HG03457 (cell line): Measurements from ENCODE around the gene CKLF.

Experiments
- ATAC-seq: cut with Tn5 transposase; IDR thresholded peaks from one replicate; pipeline ENCODE4 v1.9.1; 2021; ENCODE audit warnings: moderate number of reproducible peaks; ENCODE audit not compliant: unreplicated experiment

CKLF gene

GRCh38 chr16:66516808-66517585 lies 35.4 kb upstream of the CKLF start:
- ATAC-seq = peak; percentile 95

GRCh38 chr16:66517586-66518263 lies 34.7 kb upstream of the CKLF start:
- no peak for ATAC-seq

GRCh38 chr16:66519482-66520373 lies 32.6 kb upstream of the CKLF start:
- no peak for ATAC-seq

DNA sequence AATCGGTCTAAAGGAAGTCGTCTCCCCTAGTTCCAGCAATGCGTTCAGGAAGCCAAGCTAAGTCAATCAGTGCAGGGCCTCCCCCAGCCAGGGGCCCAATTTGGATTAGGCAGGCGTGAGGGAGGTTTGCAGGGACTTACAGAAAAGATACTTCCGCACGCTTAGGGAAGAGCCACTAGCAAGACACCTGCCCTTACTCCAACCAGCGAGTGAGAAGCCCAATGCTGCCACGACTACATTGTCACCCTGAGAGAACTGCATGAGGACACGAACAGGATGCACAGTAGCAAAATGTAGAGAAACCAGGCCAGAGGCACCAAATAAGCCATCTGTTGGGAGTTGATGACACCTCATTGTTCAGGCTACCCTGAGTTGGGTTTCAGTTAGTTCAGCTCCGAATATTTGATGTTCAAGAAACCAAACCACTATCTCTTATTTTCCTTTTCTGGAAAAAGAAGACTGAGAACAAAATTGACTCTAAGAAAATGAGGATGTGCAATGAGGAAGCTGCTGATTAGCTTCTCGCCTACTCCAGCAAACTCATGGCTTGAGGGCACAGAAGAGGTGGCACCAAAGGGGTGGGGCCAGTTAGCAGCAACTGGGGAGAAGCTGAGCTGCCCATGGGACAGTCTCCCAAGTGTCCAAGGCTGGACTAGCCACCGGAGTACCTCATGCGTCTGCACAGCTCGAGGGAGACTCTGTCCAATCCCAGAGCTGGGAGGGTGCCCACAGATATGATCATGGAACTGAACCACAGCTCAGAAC lies 31.8 kb upstream of the CKLF start:
- no peak for ATAC-seq

DNA sequence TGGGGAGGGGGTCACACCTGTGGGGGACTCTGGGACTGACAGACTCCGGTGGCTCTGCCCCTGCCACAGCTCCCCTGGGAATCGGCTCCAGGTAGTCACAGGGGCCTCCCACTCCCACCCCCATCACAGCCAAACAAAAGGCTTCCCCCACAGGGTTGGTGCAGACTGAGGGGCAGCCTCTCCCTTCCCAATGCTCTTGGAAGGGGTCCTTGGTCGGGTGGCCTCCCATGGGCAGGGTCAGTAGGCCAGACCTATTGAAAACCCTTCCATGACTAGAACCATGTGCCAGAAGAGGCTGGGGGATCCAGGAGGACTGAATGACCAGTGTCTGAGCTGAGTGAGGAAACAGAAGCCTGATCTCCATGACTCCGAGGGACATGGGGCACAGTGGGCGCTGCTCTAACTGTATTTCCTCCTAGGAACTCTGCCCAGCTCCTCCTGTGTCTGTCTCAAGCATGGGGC lies 31.1 kb upstream of the CKLF start:
- no peak for ATAC-seq

- ATAC-seq = peak; percentile 57
Measured at GRCh38 chr16:66521951-66522771, 30.2 kb upstream of the CKLF start.

DNA sequence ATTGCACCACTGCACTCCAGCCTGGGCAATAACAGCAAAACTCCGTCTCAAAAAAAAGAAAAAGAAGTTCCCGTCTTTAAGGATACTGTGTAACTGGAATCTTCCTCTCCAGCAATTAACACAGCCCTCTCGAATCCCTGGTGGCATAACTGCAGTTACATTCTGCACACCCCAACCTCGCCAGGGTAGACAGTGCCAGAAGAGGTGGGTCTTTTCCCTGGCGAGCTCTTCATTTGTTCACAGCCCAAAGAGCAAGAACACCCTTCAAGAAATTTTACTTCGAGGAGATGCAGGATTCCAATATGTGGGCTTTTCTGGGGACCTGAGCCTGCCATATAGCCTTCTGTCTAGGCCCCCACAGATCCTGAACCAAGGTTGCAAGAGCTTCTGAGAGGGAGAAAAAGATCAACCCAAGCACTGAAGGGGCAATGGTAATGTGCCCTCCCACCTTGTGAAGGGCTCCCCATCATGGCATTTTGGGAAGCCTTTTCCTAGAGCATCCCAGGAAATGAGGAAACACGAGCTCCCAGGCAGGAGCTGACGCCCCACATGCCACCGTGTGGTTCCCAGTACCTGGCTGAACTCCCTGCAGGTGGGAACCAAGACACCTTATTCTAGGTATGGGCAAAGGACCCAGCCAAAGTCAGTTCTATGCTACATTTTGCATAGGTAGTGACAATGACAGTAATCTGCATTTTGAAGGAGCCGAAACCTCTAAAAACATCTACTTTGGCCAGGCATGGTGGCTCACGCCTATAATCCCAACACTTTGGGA lies 29.4 kb upstream of the CKLF start:
- ATAC-seq = no peak

DNA sequence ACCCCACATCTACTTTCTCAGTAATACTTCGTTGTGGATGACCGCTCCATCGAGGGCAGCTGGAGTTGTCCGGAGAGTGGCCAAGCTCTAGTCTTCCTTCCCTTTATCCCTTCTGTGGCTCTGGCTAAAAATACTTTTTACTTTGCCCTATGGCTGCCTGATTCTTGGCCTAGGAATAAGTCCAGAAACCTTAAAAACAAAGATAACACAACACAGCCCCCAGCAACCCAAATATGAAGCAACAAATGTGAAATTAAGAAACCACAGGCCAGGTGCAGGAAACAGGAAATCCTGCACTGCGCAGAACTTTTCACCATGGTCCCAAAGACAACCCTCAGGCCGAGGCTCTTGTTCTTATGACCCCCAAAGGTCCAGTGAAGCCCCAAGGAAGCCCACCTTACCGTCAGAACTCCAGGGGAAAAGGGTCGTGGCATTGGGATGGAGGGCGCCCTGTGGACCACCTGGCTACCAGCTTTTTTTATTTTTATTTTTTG lies 28.5 kb upstream of the CKLF start:
- no peak for ATAC-seq

DNA sequence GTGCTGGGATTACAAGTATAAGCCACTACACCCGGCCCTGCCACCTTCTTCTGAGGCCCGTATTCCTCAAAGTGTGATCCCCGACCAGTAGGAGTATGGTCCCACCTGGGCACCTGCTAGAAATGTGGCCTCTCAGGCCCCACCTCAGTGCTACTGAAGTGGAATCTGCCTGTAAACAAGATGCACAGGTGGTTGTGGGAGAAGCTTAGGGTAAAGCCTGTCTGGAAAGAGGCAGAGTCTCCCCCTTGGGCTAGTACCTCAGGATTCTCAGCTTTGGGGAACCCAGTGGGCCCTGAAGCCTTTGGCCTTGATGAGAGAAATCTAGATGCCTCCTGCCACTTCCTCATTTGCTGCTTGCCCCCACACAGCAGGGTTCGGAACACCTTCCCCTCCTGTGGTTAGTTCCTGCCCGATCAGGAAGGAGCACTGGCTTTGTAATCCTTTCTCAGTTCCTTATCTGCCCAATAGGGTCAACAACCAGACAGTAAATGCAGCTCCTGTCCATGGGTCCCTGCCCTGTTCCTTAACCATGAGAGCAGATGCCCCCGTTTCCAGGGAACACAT lies 27.7 kb upstream of the CKLF start:
- peak; percentile 55 for ATAC-seq

DNA sequence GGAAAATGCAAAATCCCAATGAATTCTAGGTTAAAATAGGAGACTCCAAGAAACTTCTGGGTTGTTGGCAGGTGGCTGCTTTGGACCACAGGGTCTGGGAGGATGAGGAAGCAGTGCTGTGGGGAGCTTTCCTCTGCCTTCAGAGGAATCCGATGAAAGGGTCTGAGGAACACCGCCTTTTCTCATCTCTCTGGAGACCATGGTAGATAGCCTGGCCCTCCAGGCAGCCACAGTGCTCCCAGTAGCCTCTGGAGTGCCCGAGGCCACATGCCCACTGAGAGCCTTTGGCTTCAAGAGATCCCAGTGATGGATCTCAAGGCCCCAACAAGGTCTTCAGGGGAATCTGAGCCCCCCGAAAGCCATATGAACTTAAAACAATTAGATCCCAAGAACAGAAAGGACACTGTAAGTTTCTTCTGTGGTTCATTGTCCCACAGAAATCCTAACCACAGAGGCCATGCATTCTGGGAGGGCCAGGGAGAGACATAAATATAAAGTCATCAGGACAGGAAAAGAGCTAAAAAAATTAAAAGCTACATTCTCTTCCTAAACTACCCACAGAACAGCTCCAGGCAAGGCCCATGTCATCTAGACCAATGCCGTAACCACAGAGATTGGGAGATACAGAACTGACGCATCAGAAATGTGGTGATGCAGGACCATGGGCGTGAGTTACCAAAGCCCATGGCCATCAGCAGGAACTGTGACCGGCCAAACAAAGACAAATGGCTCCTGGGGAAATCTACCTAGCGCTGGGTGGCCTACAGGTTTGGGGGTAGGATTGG lies 26.8 kb upstream of the CKLF start:
- no peak for ATAC-seq

- ATAC-seq = no peak
Measured at GRCh38 chr16:66528294-66528693, 24.1 kb upstream of the CKLF start.

GRCh38 chr16:66529475-66529874 lies 22.9 kb upstream of the CKLF start:
- no peak for ATAC-seq

- ATAC-seq = no peak
Measured at GRCh38 chr16:66534376-66534799, 18.0 kb upstream of the CKLF start.

DNA sequence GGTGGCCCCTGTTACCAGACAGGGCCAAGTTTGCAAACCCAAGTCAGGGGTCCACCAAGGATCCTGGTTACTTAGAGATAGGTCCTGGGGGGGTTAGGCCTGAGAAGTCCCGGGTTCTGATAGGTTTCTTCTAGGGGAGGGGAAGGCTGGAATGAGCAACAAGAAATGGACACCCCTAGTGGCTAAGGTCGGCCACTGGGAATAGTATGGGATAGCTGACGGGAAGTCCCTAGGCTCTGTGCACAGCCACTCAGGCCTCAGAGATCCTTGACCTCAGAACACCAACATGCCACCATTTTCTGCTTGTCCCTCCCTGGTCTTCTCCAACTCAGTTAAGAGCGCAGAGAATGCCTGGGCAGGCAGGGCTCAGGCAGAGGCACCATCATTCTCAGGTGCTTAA lies 15.9 kb upstream of the CKLF start:
- no peak for ATAC-seq

GRCh38 chr16:66537236-66537635 lies 15.1 kb upstream of the CKLF start:
- no peak for ATAC-seq

GRCh38 chr16:66538910-66539309 lies 13.5 kb upstream of the CKLF start:
- no peak for ATAC-seq

DNA sequence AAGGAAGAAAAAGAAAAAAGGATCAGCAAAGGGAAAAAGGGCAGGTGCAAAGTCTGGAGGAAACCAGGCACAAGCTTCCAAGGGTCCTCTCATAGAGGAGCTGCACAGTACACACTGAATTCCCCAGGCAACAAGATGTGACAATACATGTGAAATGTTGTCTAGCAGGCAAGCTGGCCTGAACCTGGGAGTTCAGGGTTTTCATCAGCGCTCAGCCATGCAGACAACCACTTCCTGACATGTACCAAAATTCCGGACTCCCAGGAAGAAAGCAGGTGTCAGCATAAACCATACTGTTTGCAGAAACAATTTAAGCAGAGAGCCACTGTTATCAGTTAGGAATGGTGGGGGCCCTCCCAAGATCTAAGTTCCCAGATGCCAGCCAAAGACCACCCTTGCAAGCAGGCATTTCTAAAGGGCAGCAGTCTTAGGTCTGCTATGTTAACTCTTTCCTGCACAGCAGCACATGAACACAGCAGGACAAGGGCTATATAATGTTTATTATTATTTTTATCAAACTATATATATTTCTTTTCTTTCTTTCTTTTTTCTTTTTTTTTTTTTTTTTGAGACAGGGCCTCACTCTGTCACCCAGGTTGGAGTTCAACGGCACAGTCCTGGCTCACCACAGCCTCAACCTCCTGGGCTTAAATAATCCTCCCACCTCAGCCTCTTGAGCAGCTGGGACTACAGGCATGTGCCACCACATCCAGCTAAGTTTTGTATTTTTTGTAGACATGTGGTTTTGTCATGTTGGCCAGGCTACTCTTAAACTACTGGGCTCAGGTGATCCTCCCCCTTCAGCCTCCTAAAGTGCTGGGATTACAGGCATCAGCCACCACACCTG lies 12.5 kb upstream of the CKLF start:
- no peak for ATAC-seq
